ENCODE measurements around the gene ARHGEF19.
A peak's percentile ranks its signal among the peaks of the same experiment; 100 is the strongest.
"Not testable (repeated sequence)": the region's sequence is repeated elsewhere in the genome, so short reads cannot be mapped to it uniquely, and the experiment has no call there.

ARHGEF19 gene

DNA sequence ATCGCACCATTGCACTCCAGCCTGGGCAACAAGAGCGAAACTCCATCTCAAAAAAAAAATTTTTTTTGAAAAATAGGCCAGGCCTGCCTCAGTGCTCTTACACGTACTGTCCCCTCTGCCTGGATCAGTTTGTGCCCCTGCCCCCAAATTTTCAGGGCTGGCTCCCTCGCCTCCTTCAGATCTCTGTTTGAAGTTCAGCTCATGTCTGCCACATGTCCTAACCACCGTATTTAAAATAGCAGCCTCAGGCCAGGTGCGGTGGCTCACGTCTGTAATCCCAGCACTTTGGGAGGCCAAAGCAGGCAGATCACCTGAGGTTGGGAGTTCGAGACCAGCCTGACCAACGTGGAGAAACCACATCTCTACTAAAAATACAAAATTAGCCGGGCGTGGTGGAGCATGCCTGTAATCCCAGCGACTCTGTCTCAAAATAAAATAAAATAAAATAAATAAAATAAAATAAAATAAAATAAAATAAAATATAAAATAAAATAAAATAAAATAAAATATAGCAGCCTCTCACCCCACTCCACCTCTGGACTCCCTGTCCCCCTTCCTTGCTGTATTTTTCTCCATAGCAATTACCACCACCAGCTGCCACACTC, 48.7 kb downstream of the ARHGEF19 start:
- DNase-seq = not testable (repeated sequence)

DNA sequence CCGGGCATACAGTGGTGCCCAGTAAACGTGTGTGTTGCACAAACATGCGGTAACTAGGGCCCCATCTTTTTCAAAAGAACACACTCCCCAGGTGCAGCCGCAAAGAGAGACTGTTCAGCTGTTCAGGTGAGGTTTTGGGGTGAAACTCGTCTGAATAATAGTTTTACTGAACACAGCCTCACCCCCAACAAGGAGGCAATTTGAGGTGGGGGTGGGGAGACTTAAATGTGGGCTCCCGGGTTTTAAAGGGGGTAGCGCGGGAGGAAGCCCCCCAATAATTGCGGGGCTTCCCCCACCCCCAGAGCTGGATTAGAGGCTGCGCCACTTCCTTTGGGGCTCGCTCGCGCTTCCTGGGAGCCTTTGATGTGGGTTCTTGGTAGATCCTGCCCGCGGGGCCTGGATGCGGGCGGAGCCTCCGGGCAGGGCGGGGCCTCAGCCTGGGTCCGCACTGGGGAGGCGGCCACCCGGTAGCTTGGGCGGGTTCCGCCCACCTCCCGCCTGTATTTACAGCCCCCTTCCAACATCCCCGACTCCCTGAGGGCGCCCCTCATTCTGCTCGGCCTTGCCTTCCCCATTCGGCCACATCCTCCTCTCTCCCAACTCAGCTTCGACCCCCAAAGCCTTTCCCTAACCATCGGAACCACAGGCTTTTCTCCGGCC, 50.2 kb downstream of the ARHGEF19 start:
- DNase-seq = peak; percentile 56

DNA sequence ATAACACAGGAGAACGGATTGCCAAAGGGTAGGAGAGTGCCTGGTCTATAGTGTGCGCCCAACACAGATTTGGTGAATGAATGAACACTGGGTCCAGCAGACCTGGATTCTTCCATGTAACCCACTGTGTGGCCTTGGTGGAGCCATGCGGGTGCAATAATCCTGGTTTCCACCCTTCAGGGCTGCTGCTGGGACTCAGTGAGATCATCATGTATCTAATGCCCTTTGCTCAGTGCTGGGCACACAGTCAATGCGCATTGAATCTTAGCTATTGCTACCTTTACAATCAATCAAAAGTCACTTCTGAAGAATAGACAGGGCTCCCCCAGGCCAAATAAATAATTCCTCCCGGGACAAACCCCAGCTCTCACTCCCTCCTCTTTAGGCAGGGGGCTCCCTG, 50.7 kb downstream of the ARHGEF19 start:
- no peak for DNase-seq

DNA sequence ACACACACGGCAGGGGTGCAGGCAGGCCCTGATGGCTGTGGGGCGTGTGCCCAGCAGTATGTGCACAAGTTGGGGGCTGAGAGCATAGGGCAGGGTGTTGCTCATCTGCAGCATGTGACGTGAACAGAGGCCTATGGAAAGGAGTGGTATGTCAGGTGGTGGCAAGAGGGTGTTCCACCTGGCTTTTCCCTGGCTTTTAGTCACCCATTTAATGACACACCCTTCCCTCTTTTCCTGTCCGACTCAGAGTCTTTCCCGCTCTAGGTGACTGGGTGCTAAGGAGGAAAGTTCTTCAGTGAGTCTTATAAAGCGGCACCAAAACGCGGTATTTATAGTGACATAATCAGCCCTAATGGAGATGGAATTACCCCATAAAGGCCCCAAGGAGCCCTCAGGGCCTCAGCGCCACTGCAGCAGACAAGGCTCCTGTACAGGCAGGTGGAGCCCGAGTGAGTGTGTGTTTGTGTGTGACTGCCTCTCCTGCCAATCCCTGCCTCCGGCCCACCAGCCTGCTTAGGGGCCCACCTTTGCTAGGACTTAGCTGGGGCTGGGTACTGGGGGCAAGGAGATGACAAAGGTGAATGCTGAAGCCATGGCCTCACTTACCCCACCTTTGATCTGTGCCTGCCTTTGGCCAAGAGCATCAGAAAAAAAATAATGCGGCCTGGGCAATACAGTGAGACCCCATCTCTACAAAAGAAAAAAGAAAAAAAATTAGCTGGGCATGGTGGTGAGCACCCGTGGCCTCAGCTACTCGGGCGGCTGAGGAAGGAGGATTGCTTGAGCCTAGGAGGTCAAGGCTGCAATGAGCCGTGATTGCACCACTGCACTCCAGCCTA, 53.2 kb downstream of the ARHGEF19 start:
- no peak for DNase-seq

DNA sequence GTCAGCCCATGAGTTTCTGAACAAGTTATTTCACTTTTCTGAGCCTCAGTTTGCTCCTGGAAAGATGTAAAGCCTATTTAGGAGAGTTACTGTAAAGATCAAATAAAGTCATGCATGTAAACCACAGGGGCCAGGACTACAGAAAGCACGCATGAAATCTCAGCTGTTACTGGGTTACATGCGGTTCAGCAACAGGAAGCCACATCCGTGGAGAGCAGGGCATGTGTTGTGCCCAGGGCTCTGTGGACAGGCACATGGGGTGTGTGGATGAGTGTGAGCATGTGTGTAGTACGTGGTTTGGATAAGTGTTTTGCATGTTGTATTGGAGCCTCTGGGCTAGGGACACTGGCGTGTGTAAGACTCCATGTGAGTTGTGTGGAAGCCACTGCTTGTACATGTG, 54.4 kb downstream of the ARHGEF19 start:
- DNase-seq = peak; percentile 17

DNA sequence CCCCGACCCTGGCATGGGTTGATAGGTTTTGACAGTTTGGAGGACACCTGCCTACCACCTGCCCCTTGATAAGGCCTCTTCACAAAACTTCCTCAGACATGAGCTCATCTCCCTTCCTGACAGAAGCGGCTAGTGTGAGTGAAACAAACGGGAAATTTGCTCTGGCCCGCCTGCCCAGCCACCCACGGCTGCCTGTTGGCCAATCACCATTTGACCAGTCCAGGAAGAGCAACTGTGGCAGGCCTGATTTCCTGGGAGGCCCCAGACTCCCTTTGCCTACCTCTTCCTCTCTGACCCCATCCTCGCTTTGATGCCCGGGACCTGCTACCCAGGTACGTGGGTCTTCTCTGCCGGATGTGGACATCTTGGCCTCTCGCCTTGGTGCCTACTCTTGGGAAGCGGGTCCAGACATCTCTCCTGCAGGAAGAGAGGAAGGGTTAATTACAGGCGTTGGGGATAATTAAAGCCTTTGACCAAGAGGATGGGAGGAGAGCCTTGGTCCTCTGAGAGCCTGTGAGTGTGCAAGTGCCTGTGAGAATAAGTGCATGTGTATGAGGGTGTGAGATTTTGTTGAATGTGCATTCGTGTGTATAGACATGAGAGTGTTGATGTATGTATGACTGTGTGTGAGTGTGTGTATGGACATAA, 55.5 kb downstream of the ARHGEF19 start:
- DNase-seq = no peak

DNA sequence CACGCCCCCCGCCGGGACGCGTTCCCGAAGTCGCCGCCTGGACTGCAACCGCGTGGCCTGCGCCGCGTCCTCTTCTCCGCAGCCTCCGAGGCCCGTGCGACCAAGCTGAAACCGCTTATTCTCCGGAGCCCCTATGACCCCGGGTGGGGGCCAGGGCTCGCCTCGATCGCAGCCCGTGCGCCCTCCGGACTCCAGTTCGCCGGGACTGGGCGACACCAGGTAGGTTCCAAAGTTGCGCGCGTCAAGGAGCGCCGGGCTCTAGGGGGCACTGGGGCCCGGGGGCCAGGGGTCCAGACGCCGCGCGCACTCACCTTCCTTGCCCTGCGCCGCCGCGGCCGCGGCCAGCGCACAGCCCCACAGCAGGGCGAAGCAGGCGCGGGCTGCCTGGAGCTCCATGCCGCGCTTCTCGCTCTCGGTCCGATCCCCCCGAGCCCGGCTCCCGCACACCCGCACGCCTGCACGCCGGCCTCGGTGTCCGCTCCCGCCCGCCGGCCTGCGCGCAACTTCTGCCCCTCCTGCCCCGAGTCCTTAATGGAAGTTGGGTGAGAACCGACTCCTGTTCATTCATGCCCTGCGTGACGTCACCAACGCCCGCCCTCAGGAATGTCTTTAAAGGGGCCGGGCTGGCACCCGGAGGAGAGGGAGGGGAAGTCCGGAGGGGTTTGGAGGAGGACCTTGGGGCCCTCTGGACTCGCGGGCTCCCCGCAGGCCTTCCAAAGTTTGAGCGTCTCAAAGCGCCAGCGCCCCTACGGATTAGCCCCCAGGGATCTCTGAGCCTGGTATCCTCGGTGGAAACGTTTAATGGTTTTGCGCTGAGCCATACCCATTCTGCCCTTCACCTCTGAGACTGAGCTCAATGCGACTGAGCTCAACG, 56.7 kb downstream of the ARHGEF19 start, which contains the start of gene EPHA2:
Gene EPHA2, minus strand, starts transcription at position 533 of the 874 bp plus-strand sequence. Its CDS starts 137 bp downstream, at position 396.
- DNase-seq = no peak

DNA sequence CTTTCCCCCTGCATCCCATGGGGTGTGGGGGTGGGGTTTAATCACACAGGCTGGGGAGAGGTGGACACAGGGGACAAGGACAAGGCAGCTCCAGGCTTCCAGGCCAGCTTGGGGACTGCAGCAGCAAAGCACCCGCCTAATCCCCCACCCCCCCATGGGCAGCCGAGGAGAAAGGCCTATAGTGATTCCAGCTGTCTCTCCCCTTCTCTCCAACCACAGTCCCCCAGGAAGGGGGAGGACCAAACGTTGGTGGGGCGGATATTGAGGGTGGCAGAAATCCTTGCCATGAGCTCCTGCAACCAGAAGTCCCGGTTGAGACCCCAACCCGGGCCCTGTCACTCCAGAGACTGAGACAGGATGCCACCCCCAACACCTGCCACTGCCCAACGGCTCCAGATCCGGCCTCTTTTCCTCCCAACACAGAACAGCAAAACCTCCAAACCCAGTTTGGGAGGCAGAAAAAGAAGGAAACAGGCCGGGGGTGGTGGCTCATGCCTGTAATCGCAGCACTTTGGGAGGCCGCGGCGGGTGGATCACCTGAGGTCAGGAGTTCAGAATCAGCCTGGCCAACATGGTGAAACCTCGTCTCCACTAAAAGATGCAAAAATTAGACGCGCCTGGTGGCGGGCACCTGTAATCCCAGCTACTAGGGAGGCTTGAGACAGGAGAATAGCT, 58.3 kb downstream of the ARHGEF19 start:
- DNase-seq = no peak

DNA sequence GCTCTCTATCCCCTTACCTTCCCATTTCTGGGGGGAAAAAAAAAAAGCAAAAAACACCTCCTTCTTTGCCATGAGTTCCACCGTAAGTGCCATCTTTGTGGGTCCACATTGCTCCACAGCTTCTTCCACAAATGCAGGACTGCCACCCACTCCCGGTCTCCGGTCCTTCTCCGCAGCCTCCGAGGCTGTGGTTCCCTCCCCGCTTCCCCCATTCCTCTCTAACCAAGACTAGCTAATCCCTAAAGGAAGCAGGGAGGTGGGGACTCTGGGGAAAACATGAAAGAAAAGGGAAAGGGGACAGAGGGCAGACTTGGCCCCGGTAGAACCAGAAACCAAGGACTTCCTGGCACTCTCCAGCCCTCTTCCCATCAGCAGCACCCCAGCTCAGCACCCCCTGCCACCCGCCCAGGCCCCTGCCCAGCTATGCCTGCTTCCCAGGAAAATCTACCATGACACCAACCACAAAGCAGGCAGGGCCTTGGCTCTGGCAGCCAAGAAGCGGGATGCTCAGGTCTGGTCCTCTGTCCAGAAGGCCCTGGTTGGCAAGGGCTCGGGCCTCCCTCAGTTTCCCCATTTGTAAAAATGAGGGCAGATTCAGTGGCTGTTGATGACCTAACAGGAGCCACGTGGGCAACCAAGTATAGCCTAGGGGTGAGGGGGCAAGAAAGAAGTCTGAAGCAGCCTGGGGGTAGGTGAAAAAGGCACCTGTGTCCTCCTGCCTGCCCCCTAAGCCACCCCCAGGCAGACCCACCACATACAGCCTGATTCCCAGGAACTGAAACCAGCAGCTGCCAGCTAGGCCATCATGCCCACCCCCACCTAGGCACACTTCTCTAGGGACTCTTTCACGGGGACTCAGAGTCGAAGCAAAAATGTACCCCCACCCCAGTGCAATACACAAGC, 59.1 kb downstream of the ARHGEF19 start:
- no peak for DNase-seq

DNA sequence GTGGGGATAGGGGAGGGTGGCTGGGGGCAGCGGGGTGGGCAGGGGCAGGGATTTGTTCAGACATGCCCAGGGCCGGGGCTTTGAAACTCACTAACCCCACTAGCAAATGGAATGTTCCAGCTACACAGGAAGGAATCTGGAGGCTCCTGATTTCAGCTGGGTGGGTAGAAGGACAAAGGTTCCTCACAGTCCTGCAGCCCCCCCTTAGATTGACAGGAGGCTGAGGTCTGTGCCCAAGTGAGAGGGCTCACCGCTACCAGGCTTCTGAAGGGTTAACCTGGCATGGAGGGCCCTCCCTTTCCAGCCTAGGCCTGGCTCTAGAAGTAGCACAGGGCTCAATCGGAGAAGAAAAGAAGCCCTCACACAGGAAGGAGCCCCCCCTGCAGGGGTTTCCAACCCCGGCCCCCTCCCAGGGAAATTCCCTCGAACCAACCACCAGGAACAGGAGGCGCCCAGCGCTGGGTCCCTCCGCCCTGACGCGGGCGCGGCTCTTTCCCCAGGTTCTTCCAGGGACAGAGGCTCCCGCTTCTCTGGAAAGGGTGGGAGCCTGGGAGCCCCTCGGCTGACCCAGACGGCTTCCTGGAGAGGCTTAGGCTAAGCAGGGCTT, 59.9 kb downstream of the ARHGEF19 start:
- no peak for DNase-seq

DNA sequence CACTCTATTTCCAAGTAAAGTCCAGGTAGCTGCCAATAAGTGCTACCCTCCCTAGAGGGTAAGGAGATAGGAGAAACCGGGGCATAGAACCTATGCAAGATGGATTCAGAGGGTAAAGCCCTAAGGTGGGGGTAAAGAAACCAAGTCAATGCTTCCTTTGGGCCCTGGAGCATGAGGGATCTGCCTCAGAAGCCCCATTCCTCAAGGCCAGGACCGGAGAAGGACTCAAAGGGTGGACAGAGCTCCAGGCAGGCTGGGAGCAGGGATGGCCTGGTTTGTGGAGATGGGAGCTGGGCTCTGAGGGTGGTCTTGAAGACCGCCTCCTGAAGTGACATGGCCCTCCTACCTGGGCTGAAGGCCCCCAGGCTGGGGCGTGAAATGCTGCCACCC, 60.5 kb downstream of the ARHGEF19 start:
- no peak for DNase-seq

DNA sequence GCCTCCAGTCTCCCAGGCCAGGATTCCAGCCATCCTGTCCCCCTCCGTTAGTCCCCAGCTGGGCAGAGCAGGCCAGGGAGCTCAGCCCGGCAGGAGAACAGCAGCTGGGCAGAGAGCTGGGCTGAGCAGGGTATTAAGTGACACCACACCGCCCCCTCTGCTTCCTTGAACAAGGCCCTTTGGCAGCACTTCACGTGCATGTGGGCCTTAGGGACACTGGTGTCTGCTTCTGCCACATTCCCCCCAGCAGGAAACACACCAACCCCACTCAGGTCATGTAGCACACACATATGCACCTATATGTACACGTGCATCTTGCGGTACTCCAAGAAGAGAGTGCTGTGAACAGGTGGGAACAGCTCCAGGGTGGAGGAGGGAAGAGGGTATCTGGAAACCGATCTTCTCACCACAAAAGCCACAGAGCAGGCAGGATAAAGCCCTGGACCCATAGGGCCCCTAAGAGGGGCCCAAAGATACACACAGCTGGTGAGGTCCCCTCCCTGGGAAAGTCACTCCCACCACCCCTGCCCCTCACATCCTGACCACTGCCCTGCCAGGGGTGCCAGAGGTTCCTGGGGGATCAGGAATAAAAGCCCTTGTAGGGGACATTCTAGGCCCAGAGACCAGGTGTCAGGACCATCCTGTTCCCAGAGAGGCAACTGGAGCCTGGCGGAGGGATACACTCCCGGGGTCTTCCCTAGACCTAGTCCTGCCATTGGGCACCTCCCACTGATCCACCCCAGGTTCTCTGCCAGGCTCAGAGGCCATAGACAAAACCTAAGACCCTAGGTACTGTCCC, 61.1 kb downstream of the ARHGEF19 start:
- DNase-seq = no peak

DNA sequence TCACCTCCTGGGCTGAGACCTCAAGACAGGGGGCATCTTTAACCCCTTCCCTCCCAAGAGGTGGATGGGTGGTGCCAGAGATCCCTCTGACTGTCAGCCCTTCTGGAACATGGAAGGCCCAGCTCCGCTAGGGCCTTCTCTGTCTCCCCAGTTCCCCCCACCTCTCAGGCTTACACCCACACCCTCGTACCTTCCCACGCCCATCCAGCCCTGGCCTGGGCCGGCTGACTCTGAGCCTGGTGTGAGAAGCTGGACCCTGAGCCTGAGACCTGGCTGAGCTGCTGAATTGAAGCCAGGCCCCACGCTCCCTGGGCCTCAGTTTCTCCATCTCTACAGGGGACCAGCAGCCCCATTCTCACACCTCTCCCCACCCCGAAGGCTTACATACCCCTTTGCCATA, 61.9 kb downstream of the ARHGEF19 start:
- DNase-seq = no peak

DNA sequence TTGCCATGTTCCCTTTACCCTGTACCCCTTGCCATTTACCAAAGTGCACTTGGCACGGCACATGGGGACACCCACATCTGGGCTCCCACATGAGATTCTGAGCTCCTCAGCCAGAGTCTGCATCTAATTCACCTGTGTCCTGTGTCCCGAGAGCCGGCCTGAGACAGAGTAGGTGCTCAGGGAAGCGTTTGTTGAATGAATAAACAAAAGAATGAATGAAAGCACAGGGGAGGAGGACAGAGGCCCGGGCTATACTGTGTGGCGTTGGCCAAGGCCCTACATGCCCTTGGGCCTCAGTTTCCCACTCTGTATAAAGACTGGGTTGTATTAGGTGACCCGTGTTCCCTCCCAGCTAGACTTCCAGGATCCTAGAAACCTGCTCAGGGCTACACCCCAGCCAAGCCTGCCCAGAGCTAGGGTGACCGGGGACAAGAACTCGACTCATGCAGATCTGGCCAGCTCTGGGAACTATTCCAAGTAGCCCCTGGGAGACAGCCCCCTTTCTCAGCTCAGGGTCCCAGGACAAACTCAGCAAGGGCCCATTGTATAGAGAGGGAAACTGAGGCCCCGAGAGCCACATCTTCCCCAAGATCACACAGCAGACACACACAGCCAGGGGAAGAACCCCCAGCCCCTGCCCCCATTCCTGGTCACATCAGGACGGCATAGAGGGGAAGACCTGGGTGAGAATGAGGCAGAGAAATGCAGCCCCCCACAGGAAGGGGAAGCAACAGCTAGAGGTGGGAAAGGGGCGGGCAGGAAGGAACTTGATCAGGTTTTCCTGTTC, 62.6 kb downstream of the ARHGEF19 start:
- no peak for DNase-seq

DNA sequence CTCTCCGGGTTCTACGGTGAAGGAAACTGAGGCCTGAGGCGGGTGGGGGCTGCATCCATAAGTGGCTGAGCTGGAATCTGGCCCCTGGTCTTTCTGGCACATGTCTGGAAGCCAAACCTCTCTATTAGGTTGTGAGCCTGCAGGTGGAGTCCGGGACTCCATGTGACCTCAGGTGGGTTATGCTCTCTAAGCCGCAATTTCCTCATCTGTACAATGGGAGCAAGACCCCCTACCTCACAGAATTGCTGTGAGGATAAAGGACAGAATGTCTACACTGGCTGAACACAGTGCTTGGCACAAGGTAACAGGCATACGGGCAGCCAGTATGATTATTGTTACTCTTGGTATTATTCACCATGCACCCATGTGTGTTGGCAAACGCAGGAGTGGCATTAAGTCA, 63.3 kb downstream of the ARHGEF19 start:
- no peak for DNase-seq

DNA sequence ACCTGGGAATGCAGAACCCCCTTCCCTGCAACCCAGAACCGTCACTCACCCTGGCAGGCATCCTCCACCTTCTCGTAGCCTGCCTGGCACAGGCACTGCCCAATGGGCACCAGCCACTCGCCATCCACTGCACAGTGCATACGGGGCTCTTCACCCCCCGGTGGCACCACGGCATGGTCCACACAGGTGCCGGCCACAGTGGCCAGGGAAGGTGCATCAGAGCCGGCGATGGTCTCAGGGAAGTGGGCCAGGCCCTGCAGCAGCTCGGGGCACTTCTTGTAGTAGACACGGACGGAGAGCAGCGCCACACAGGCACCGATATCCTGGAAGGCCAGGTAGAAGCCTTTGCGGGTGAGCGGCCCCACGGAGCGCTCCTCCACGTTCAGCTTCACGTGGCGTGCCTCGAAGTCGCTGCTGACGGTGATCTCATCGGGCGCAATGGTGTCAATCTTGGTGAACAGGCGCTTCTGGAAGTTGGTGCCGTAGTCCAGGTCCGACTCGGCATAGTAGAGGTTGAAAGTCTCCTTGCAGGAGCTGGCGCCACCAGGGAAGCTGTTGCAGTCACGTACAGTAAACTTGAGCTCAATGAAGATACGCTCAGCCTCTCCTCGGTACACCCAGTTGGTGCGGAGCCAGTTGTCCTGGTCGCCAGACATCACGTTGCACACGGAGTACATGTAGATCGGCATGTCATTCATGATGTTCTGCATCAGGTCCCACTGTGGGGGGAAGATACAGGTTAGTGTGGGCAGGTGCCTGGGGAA, 63.9 kb downstream of the ARHGEF19 start:
- no peak for DNase-seq

All from activated CD4-positive, alpha-beta T cell treated with anti-CD3 and anti-CD28 coated beads, Interleukin-2, amount 50 U/mL, for 1 hour (primary cell).